ENCODE measurements around the gene MORN1. TPM values are rescaled to one million over a fixed set of nuclear protein-coding genes. Genes with fewer than 3 reads are reported as not detected.

MORN1 gene
- polyA plus RNA-seq, 2 donors, result 3.0 to 5.8 TPM

DNA sequence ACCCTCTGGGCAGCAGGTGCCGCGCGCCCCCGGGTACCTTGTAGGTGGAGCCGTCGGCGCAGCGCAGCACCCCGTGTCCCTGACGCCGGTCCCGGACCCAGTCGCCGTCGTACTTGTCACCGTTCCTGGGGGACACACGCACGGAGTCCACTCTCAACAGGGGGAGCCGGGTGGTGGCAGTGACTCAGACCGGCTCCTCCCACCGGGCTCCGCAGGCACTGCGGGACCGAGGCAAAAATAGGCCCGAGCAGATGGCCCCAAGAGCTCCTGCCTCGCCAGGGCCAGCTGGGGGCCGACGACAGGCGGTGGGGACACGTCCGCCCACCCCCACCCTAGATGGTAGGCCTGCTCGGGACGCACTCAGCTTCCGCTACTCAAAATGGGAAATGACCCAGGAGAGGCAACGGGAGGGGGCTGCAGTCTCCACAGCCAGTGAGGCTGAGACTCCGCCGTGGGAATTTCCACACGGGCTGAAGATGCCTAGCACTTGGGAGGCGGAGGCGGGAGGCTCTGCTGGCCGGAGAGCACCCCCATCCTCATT lies 6.3 kb downstream of the MORN1 start:
- no peak overlapping the region for H3K27ac ChIP-seq (ENCODE audit: low read depth in 2 of 2, low read length in 1 of 2)
- peaks cover 0 to 7% of the 10 kb centered on the region in 2 donors for H3K4me1 ChIP-seq (ENCODE audit: control insufficient read depth in 2 of 2, insufficient read depth in 2 of 2, low read length in 1 of 2)
- no peaks in the 10 kb centered on the region for H3K27me3 ChIP-seq (ENCODE audit: control insufficient read depth in 1 of 2, insufficient read depth in 2 of 2, low read length in 2 of 2)
- 82 to 83% methylated on average over 41 of the region's 41 CpGs for WGBS, 2 donors
- H3K9me3 ChIP-seq (ENCODE audit: control insufficient read depth in 2 of 2, insufficient read depth in 1 of 2, low read depth in 1 of 2, low read length in 1 of 2), result no peaks in the 10 kb centered on the region
- peaks cover 0 to 6% of the 10 kb centered on the region in 2 donors for H3K36me3 ChIP-seq (ENCODE audit: control insufficient read depth in 2 of 2, insufficient read depth in 2 of 2, low read length in 1 of 2)
- H3K4me3 ChIP-seq (ENCODE audit: low read depth in 1 of 2, low read length in 2 of 2), result no peak overlapping the region

- Histone ChIP-seq H3K27me3 (ENCODE audit: control insufficient read depth in 1 of 2, insufficient read depth in 2 of 2, low read length in 2 of 2) (no peaks in the 10 kb centered on the region), H3K36me3 (ENCODE audit: control insufficient read depth in 2 of 2, insufficient read depth in 2 of 2, low read length in 1 of 2) (peaks cover 0 to 6% of the 10 kb centered on the region in 2 donors), H3K27ac (ENCODE audit: low read depth in 2 of 2, low read length in 1 of 2) (no peak overlapping the region), H3K4me1 (ENCODE audit: control insufficient read depth in 2 of 2, insufficient read depth in 2 of 2, low read length in 1 of 2) (peaks cover 0 to 3% of the 10 kb centered on the region in 2 donors), H3K4me3 (ENCODE audit: low read depth in 1 of 2, low read length in 2 of 2) (no peak overlapping the region), H3K9me3 (ENCODE audit: control insufficient read depth in 2 of 2, insufficient read depth in 1 of 2, low read depth in 1 of 2, low read length in 1 of 2) (no peaks in the 10 kb centered on the region)
- 93% methylated on average over 21 of the region's 21 CpGs for WGBS, 2 donors
Measured at GRCh38 chr1:2384130-2384860, 7.1 kb downstream of the MORN1 start.

- Histone ChIP-seq H3K4me3 (ENCODE audit: low read depth in 1 of 2, low read length in 2 of 2) (no peak overlapping the region), H3K4me1 (ENCODE audit: control insufficient read depth in 2 of 2, insufficient read depth in 2 of 2, low read length in 1 of 2) (peaks cover 0 to 3% of the 10 kb centered on the region in 2 donors), H3K9me3 (ENCODE audit: control insufficient read depth in 2 of 2, insufficient read depth in 1 of 2, low read depth in 1 of 2, low read length in 1 of 2) (no peaks in the 10 kb centered on the region), H3K36me3 (ENCODE audit: control insufficient read depth in 2 of 2, insufficient read depth in 2 of 2, low read length in 1 of 2) (peaks cover 0 to 6% of the 10 kb centered on the region in 2 donors), H3K27me3 (ENCODE audit: control insufficient read depth in 1 of 2, insufficient read depth in 2 of 2, low read length in 2 of 2) (no peaks in the 10 kb centered on the region), H3K27ac (ENCODE audit: low read depth in 2 of 2, low read length in 1 of 2) (no peak overlapping the region)
- WGBS, 2 donors, result 85 to 90% methylated on average over 14 of the region's 14 CpGs
Measured at GRCh38 chr1:2383576-2383975, 7.8 kb downstream of the MORN1 start.

GRCh38 chr1:2382621-2383361 lies 8.6 kb downstream of the MORN1 start:
- WGBS, 2 donors, result 46 to 52% methylated on average over 13 of the region's 13 CpGs
- peaks cover 0 to 3% of the 10 kb centered on the region in 2 donors for H3K4me1 ChIP-seq (ENCODE audit: control insufficient read depth in 2 of 2, insufficient read depth in 2 of 2, low read length in 1 of 2)

DNA sequence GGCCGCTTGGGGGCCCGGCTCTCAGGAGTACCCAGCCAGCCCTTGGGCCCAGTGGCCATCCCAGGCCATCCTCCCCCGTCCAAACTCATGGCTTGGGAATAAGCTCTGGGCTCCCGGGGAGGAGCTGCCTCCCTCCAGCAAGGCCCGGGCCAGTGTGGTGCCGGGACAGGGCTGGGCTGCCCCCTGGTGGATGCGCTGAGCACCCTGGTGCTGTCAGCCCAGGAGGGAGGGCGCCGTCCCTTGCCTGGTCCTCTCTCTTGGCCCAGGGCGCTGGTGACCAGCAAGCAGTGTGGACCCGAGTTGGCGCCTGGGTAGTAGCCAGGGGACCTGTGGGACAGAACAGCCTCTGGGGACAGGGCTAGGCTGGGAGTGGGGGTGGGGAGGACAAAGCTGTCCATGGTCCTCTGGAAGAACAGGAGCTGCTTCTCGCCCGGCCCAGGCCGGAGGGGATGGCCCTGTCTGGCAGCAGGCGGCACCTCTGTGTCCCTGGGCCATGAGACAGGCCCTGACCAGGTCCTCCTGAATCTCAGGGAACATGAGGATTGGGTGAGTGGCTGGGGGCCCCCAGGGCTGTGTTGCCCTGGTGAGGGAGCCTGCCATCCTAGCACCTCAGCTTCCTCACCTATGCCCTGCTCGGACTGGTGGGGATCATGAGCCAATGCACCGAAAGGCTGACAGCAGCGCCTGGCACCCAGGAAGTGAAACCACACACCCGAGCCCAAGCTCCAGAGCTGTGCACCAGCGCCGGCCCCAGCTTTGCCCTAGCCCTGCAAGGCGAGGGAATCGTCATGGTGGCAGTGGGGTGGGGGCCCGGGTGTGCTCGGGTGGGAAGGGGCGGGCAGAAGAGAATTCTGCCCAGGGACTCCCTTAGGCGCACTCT lies 9.4 kb downstream of the MORN1 start:
- Histone ChIP-seq H3K27me3 (ENCODE audit: control insufficient read depth in 1 of 2, insufficient read depth in 2 of 2, low read length in 2 of 2) (no peaks in the 10 kb centered on the region), H3K9me3 (ENCODE audit: control insufficient read depth in 2 of 2, insufficient read depth in 1 of 2, low read depth in 1 of 2, low read length in 1 of 2) (no peaks in the 10 kb centered on the region), H3K4me3 (ENCODE audit: low read depth in 1 of 2, low read length in 2 of 2) (no peak overlapping the region), H3K27ac (ENCODE audit: low read depth in 2 of 2, low read length in 1 of 2) (no peak overlapping the region), H3K36me3 (ENCODE audit: control insufficient read depth in 2 of 2, insufficient read depth in 2 of 2, low read length in 1 of 2) (peaks cover 0 to 2% of the 10 kb centered on the region in 2 donors), H3K4me1 (ENCODE audit: control insufficient read depth in 2 of 2, insufficient read depth in 2 of 2, low read length in 1 of 2) (peaks cover 0 to 3% of the 10 kb centered on the region in 2 donors)
- 37 to 40% methylated on average over 28 of the region's 28 CpGs for WGBS, 2 donors

More at GRCh38 chr1:2382621-2383361, 8.6 kb downstream of the MORN1 start:
- Histone ChIP-seq H3K27ac (ENCODE audit: low read depth in 2 of 2, low read length in 1 of 2) (no peak overlapping the region), H3K36me3 (ENCODE audit: control insufficient read depth in 2 of 2, insufficient read depth in 2 of 2, low read length in 1 of 2) (peaks cover 0 to 4% of the 10 kb centered on the region in 2 donors), H3K9me3 (ENCODE audit: control insufficient read depth in 2 of 2, insufficient read depth in 1 of 2, low read depth in 1 of 2, low read length in 1 of 2) (no peaks in the 10 kb centered on the region), H3K27me3 (ENCODE audit: control insufficient read depth in 1 of 2, insufficient read depth in 2 of 2, low read length in 2 of 2) (no peaks in the 10 kb centered on the region), H3K4me3 (ENCODE audit: low read depth in 1 of 2, low read length in 2 of 2) (no peak overlapping the region)

DNA sequence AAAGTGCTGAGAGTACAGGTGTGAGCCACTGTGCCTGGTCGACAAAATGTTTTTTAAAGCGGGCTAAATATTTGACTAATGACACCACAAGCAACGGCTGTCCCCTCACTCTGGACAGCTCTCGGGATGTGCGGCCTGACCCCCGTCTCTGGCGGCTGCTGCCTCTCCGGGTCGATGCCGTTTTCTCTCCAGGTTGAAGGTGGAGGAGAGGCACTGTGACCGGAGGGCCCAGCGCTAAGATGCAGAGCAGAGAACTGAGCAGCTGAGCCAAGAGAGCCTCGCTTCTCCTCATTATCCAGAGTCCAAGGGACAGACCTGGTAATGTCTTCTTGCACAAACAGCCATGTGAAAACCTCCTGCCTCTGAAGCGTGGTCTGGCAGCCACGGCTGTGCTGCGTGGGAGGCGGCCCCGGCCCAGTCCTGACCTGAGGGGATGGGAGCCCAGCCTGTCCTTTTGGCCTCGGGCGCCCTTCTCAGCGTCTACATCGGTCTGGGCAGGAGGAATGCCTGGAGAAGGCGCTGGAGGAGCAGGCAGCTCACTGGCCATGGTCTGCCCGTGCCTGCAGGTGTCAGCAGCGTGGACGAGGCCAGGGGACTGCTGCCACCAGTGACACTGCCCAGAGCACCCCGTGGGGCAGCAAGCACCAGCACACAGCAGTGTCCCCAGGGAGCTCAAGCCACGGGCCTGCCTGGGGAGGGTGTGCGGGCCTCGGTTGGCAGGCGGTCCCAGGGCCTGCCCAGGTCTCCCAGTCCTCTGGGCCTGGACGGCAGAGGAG lies 10.3 kb downstream of the MORN1 start:
- WGBS, 2 donors, result 80 to 82% methylated on average over 32 of the region's 32 CpGs
- Histone ChIP-seq H3K4me3 (ENCODE audit: low read depth in 1 of 2, low read length in 2 of 2) (no peak overlapping the region), H3K4me1 (ENCODE audit: control insufficient read depth in 2 of 2, insufficient read depth in 2 of 2, low read length in 1 of 2) (peaks cover 0 to 3% of the 10 kb centered on the region in 2 donors), H3K27ac (ENCODE audit: low read depth in 2 of 2, low read length in 1 of 2) (no peak overlapping the region), H3K27me3 (ENCODE audit: control insufficient read depth in 1 of 2, insufficient read depth in 2 of 2, low read length in 2 of 2) (no peaks in the 10 kb centered on the region), H3K36me3 (ENCODE audit: control insufficient read depth in 2 of 2, insufficient read depth in 2 of 2, low read length in 1 of 2) (no peaks in the 10 kb centered on the region), H3K9me3 (ENCODE audit: control insufficient read depth in 2 of 2, insufficient read depth in 1 of 2, low read depth in 1 of 2, low read length in 1 of 2) (no peaks in the 10 kb centered on the region)

GRCh38 chr1:2379733-2380404 lies 11.5 kb downstream of the MORN1 start:
- H3K9me3 ChIP-seq (ENCODE audit: control insufficient read depth in 2 of 2, insufficient read depth in 1 of 2, low read depth in 1 of 2, low read length in 1 of 2), result no peaks in the 10 kb centered on the region
- no peaks in the 10 kb centered on the region for H3K36me3 ChIP-seq (ENCODE audit: control insufficient read depth in 2 of 2, insufficient read depth in 2 of 2, low read length in 1 of 2)
- no peaks in the 10 kb centered on the region for H3K27me3 ChIP-seq (ENCODE audit: control insufficient read depth in 1 of 2, insufficient read depth in 2 of 2, low read length in 2 of 2)
- peaks cover 0 to 3% of the 10 kb centered on the region in 2 donors for H3K4me1 ChIP-seq (ENCODE audit: control insufficient read depth in 2 of 2, insufficient read depth in 2 of 2, low read length in 1 of 2)
- WGBS, 2 donors, result 86 to 88% methylated on average over 23 of the region's 23 CpGs
- H3K4me3 ChIP-seq (ENCODE audit: low read depth in 1 of 2, low read length in 2 of 2), result no peak overlapping the region
- no peak overlapping the region for H3K27ac ChIP-seq (ENCODE audit: low read depth in 2 of 2, low read length in 1 of 2)

DNA sequence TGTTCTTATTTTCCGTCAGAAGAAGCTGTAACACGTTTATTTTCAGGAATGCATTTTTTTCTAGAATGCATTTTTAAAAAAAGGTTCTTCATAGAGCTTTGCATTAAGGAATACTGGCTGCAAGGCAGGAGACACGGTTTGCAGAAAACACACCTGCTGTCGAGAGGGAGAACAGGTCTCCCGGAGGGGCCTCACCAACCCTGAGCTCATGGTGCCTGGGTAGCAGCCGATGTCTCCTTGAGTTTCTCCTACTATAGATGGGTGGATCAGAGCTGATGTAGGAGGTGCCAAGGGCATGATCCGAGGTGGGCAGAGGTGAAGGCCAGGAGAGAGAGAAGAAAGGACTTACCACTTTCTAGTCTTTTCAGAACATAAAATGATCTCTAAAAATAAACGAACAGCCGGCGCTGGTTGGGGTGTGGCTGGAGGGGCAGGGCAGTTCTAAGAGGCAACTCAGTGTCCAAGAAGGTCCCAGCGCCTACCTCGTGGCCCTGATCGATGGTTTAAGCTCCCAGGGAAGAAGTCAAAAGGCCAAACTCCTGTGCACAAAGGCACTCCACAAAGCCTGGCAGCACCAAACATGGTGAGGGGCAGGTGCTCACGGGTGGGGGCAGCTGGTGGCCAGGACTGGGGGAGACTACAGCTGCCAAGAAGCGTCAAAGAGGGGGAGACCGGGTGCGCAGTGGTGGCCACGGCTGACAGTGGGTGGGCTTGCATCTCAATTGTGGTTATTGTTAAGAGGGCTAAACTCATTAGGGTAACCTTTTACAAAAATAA lies 12.2 kb downstream of the MORN1 start:
- Histone ChIP-seq H3K36me3 (ENCODE audit: control insufficient read depth in 2 of 2, insufficient read depth in 2 of 2, low read length in 1 of 2) (no peaks in the 10 kb centered on the region), H3K27ac (ENCODE audit: low read depth in 2 of 2, low read length in 1 of 2) (no peak overlapping the region), H3K4me3 (ENCODE audit: low read depth in 1 of 2, low read length in 2 of 2) (no peak overlapping the region), H3K9me3 (ENCODE audit: control insufficient read depth in 2 of 2, insufficient read depth in 1 of 2, low read depth in 1 of 2, low read length in 1 of 2) (no peaks in the 10 kb centered on the region), H3K4me1 (ENCODE audit: control insufficient read depth in 2 of 2, insufficient read depth in 2 of 2, low read length in 1 of 2) (peaks cover 0 to 3% of the 10 kb centered on the region in 2 donors), H3K27me3 (ENCODE audit: control insufficient read depth in 1 of 2, insufficient read depth in 2 of 2, low read length in 2 of 2) (no peaks in the 10 kb centered on the region)
- 76 to 79% methylated on average over 18 of the region's 18 CpGs for WGBS, 2 donors

Measured in esophagus (tissue), 2 donors.